Measurements from ENCODE around the gene TMEM52B.

- no peak for TF ChIP-seq PHF20 (IDR thresholded peaks at IDR 0.05; ENCODE audit: partially characterized antibody)
- TF ChIP-seq LEF1 (IDR thresholded peaks at IDR 0.05) = no peak
- TF ChIP-seq PTRF (tag; IDR thresholded peaks at IDR 0.05) = no peak
- TF ChIP-seq RBM14 (IDR thresholded peaks at IDR 0.05; ENCODE audit: borderline replicate concordance, insufficient read depth, low read depth, low read length) = no peak
- TF ChIP-seq, protein P1, sequence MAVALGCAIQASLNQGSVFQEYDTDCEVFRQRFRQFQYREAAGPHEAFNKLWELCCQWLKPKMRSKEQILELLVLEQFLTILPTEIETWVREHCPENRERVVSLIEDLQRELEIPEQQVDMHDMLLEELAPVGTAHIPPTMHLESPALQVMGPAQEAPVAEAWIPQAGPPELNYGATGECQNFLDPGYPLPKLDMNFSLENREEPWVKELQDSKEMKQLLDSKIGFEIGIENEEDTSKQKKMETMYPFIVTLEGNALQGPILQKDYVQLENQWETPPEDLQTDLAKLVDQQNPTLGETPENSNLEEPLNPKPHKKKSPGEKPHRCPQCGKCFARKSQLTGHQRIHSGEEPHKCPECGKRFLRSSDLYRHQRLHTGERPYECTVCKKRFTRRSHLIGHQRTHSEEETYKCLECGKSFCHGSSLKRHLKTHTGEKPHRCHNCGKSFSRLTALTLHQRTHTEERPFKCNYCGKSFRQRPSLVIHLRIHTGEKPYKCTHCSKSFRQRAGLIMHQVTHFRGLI (CRISPR knock-in tag; IDR thresholded peaks at IDR 0.05) = no peak
- TF ChIP-seq ZNF24 (IDR thresholded peaks at IDR 0.05) = no peak
- TF ChIP-seq, protein P2, sequence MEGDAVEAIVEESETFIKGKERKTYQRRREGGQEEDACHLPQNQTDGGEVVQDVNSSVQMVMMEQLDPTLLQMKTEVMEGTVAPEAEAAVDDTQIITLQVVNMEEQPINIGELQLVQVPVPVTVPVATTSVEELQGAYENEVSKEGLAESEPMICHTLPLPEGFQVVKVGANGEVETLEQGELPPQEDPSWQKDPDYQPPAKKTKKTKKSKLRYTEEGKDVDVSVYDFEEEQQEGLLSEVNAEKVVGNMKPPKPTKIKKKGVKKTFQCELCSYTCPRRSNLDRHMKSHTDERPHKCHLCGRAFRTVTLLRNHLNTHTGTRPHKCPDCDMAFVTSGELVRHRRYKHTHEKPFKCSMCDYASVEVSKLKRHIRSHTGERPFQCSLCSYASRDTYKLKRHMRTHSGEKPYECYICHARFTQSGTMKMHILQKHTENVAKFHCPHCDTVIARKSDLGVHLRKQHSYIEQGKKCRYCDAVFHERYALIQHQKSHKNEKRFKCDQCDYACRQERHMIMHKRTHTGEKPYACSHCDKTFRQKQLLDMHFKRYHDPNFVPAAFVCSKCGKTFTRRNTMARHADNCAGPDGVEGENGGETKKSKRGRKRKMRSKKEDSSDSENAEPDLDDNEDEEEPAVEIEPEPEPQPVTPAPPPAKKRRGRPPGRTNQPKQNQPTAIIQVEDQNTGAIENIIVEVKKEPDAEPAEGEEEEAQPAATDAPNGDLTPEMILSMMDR (IDR thresholded peaks at IDR 0.05 in 2 of 3, conservative IDR thresholded peaks at IDR 0.05 in 1 of 3; ENCODE audit: insufficient read depth in 2 of 3, low read depth in 1 of 3, low read length in 3 of 3) = no peak
- TF ChIP-seq POLR2AphosphoS5 (IDR thresholded peaks at IDR 0.05; ENCODE audit: control insufficient read depth, insufficient read depth, low read depth, low read length) = 0 out of 2 replicates have a peak, but pooled peaks have one; percentile 2
Measured at GRCh38 chr12:10212739-10213131, 33.9 kb downstream of the TMEM52B start, which contains the start of gene GABARAPL1.

Data from K562 (cell line).